Kidney (tissue), 14 donors: ENCODE results near the gene LENG8. TPM values are rescaled to one million over a fixed set of nuclear protein-coding genes. Genes with fewer than 3 reads are reported as not detected.

Experiments
- DNase-seq, 5 donors: peaks; one replicate each; pipeline ENCODE4 v3.0.0-alpha.2; 2013 to 2020
- FAIRE-seq: peaks from 2 replicates; lab custom pipeline; 2012; peaks lifted over from hg19 to GRCh38; lab: Jason Lieb, UNC
- H3K27ac ChIP-seq, 2 donors: one replicate each; pipeline ENCODE4 v1.7.0; 2013; ENCODE audit warnings: low read depth in 2 of 2, low read length in 2 of 2, inconsistent platforms in 1 of 2
- H3K27me3 ChIP-seq: one replicate; pipeline ENCODE4 v1.7.1; 2013; ENCODE audit warnings: low read length, inconsistent platforms; ENCODE audit not compliant: control insufficient read depth, insufficient read depth
- H3K36me3 ChIP-seq, 3 donors: one replicate each; pipeline versions ENCODE4 v1.7.0 to v1.7.1; 2013; ENCODE audit warnings: low read length in 3 of 3, control low read depth in 1 of 3, inconsistent platforms in 1 of 3; ENCODE audit not compliant: insufficient read depth in 3 of 3, control insufficient read depth in 2 of 3
- H3K4me1 ChIP-seq, 3 donors: one replicate each; pipeline versions ENCODE4 v1.7.0 to v1.7.1; 2013; ENCODE audit warnings: low read length in 3 of 3, inconsistent platforms in 1 of 3, low read depth in 1 of 3; ENCODE audit not compliant: control insufficient read depth in 2 of 3, insufficient read depth in 2 of 3
- H3K4me3 ChIP-seq, 3 donors: one replicate each; pipeline versions ENCODE4 v1.7.0 to v1.8.1; 2013; ENCODE audit warnings: low read length in 3 of 3, control low read depth in 1 of 3, inconsistent platforms in 1 of 3
- H3K9ac ChIP-seq, 3 donors: one replicate each; pipeline versions ENCODE4 v1.7.0 to v1.7.1; 2013; ENCODE audit warnings: low read length in 3 of 3, control low read depth in 1 of 3, inconsistent platforms in 1 of 3
- H3K9me3 ChIP-seq, 3 donors: one replicate each; pipeline versions ENCODE4 v1.7.0 to v1.7.1; 2013; ENCODE audit warnings: low read length in 3 of 3, control low read depth in 1 of 3, inconsistent platforms in 1 of 3; ENCODE audit not compliant: control insufficient read depth in 2 of 3, insufficient read depth in 1 of 3
- intact Hi-C: fragments of 100-400 bp; cut with DNase I; formaldehyde crosslinking; loops from one replicate; pipeline ENCODE4 v1.11.1; 2022
- polyA plus RNA-seq: library from polyadenylated mRNA; stranded (reverse); fragments of 350-450 nt; fragmentation: Illumina TruSeq; extraction: RNeasy Lipid Tissue Mini Kit (QIAGEN cat#74804); gene quantifications from one replicate; pipeline ENCODE4 v1.2.3, GENCODE V29; 2014; ENCODE audit warnings: low read depth, low replicate concordance; ENCODE audit not compliant: insufficient read depth
- total RNA-seq: library from RNA; stranded (reverse); fragmentation: NEBNext Ultra II Directional; extraction: Animal tissue kit (Norgen Biotek cat#: 25700); gene quantifications from one replicate; pipeline ENCODE4 v1.2.1, GENCODE V29; 2021
- TF ChIP-seq, protein P1 (sequence below): IDR thresholded peaks from 3 replicates; pipeline ENCODE4 v1.5.1; 2012; ENCODE audit warnings: mild to moderate bottlenecking, moderate library complexity, borderline replicate concordance; ENCODE audit not compliant: insufficient read depth; ENCODE audit errors: extremely low read depth
- donor health status: control.
- donor health status: control.
- donor health status: control.
- donor health status: control.
- donor health status: control.
- donor health status: DM: yes; HTN: yes; CAD: no.
- donor health status: Normal renal cell carcinoma (clear cell type).

Gene LENG8
- total and polyA plus RNA-seq, 2 donors from 2014 or later = 48.6 to 208 TPM

GRCh38 chr19:54436628-54437252 lies 12.3 kb upstream of the LENG8 start:
- H3K9ac ChIP-seq = no peak overlapping the region
- no peak for FAIRE-seq
- no peaks in the 10 kb centered on the region for H3K36me3 ChIP-seq
- H3K9me3 ChIP-seq = no peaks in the 10 kb centered on the region
- DNase-seq = peak in 1 of 5 donors; percentile 44
- H3K27ac ChIP-seq = no peak overlapping the region
- intact Hi-C loops = no loop called here
- H3K4me3 ChIP-seq = no peak overlapping the region
- H3K4me1 ChIP-seq = peaks cover 0 to 6% (median 3%) of the 10 kb centered on the region in 3 donors
- TF ChIP-seq, protein P1, sequence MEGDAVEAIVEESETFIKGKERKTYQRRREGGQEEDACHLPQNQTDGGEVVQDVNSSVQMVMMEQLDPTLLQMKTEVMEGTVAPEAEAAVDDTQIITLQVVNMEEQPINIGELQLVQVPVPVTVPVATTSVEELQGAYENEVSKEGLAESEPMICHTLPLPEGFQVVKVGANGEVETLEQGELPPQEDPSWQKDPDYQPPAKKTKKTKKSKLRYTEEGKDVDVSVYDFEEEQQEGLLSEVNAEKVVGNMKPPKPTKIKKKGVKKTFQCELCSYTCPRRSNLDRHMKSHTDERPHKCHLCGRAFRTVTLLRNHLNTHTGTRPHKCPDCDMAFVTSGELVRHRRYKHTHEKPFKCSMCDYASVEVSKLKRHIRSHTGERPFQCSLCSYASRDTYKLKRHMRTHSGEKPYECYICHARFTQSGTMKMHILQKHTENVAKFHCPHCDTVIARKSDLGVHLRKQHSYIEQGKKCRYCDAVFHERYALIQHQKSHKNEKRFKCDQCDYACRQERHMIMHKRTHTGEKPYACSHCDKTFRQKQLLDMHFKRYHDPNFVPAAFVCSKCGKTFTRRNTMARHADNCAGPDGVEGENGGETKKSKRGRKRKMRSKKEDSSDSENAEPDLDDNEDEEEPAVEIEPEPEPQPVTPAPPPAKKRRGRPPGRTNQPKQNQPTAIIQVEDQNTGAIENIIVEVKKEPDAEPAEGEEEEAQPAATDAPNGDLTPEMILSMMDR = no peak
- H3K27me3 ChIP-seq = no peaks in the 10 kb centered on the region

DNA sequence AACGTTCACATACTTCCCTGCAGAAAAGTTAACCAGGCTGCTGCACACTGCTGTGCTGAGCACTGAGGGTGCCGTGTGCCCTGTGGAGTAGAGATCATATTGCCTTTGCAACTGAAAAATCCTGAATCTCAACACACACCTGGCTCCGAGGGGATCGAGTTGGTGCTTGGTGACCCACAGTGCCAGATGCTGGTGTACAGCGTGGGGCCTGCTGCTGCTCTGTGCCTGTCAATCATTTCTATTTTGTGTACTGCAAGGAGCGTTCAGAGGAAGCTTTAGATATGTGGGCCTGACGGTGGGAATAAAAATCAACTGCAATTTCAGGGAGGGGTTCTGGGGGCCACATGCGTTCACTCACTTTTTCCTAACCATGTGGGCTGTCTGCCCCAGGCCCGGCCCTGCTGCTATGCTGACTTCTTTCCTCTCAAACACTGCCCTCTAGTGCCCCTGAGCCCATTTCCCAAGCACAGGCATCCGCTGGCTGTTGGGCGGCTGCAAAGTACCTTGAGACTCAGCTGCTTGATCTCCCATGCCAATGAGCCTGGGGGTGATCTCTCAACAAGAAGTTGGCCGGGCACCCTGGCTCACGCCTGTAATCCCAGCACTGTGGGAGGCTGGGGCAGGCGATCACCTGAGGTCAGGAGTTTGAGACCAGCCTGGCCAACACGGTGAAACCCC lies 9.7 kb upstream of the LENG8 start:
- peak in 3 of 5 donors; percentile 53 to 64 (median 62) for DNase-seq

GRCh38 chr19:54440641-54441040 lies 8.4 kb upstream of the LENG8 start:
- intact Hi-C loops = no loop called here
- no peak overlapping the region for H3K27ac ChIP-seq
- no peak for DNase-seq
- H3K9ac ChIP-seq = no peak overlapping the region
- H3K4me3 ChIP-seq = no peak overlapping the region
- H3K27me3 ChIP-seq = no peaks in the 10 kb centered on the region
- TF ChIP-seq, protein P1 = no peak
- H3K36me3 ChIP-seq = no peaks in the 10 kb centered on the region
- peaks cover 0 to 4% (median 3%) of the 10 kb centered on the region in 3 donors for H3K4me1 ChIP-seq
- FAIRE-seq = no peak
- H3K9me3 ChIP-seq = no peaks in the 10 kb centered on the region

More for the DNA sequence above, 9.7 kb upstream of the LENG8 start:
- no peak for FAIRE-seq
- intact Hi-C loops = no loop called here
- H3K27ac ChIP-seq = no peak overlapping the region
- H3K36me3 ChIP-seq = no peaks in the 10 kb centered on the region
- TF ChIP-seq, protein P1 = peak; percentile 37
- H3K27me3 ChIP-seq = no peaks in the 10 kb centered on the region
- H3K9me3 ChIP-seq = no peaks in the 10 kb centered on the region
- H3K4me1 ChIP-seq = peaks cover 0 to 6% (median 3%) of the 10 kb centered on the region in 3 donors
- H3K4me3 ChIP-seq = no peak overlapping the region
- H3K9ac ChIP-seq = peak overlapping the region in 1 of 3 donors; percentile 1
